ENCODE measurements around the gene TM9SF1. TPM values are rescaled to one million over a fixed set of nuclear protein-coding genes. Genes with fewer than 3 reads are reported as not detected.

Gene TM9SF1
- total RNA-seq, 5 donors from 2014 or later (not counting 1 experiment from before 2014, with no cell fraction given), result 19.0 to 29.5 (median 21.8) TPM

- no peaks in the 10 kb centered on the region for H3K9me3 Mint-ChIP-seq
- peaks cover 13 to 23% (median 21%) of the 10 kb centered on the region in 3 donors for H3K4me1 Mint-ChIP-seq
- CTCF ChIA-PET, result no interaction called here
- POLR2A ChIA-PET, result no interaction called here
- peak overlapping the region; percentile 29 to 76 for H3K27ac Mint-ChIP-seq
- DNase-seq (no peak), ATAC-seq (replicated peaks in 1 of 4) (no peak)
- no peak overlapping the region for H3K27ac ChIP-seq (ENCODE audit: low read length)
- 100% methylated on average over 1 of the region's 1 CpG for WGBS (ENCODE audit: insufficient coverage)
- no peaks in the 10 kb centered on the region for H3K27me3 ChIP-seq (replicated peaks in 1 of 2; ENCODE audit: control insufficient read depth in 2 of 2, extremely low read depth in 1 of 2, insufficient read depth in 2 of 2, low read length in 1 of 2)
- H3K36me3 Mint-ChIP-seq, result peaks cover 39% of the 10 kb centered on the region
- no peaks in the 10 kb centered on the region for H3K9me3 ChIP-seq
- peaks cover 4 to 18% of the 10 kb centered on the region in 2 experiments for H3K4me1 ChIP-seq (ENCODE audit: control insufficient read depth in 1 of 2, extremely low read depth in 1 of 2, insufficient read depth in 2 of 2, low read length in 2 of 2)
- H3K27me3 Mint-ChIP-seq, result no peaks in the 10 kb centered on the region
- H3K4me3 ChIP-seq (ENCODE audit: control insufficient read depth in 1 of 2, extremely low read depth in 1 of 2, low read length in 1 of 2), result no peak overlapping the region
- peaks cover 25 to 60% of the 10 kb centered on the region in 2 donors for H3K36me3 ChIP-seq (ENCODE audit: control insufficient read depth in 2 of 2, extremely low read depth in 1 of 2, insufficient read depth in 1 of 2, low read length in 1 of 2)
- H3K4me3 Mint-ChIP-seq, result no peak overlapping the region
These were observed 38.4 kb downstream of the TM9SF1 start for GRCh38 chr14:24156840-24157239.

GRCh38 chr14:24155100-24155499 lies 40.1 kb downstream of the TM9SF1 start:
- Histone ChIP-seq H3K27me3 (replicated peaks in 1 of 2; ENCODE audit: control insufficient read depth in 2 of 2, extremely low read depth in 1 of 2, insufficient read depth in 2 of 2, low read length in 1 of 2) (no peaks in the 10 kb centered on the region), H3K4me3 (ENCODE audit: control insufficient read depth in 1 of 2, extremely low read depth in 1 of 2, low read length in 1 of 2) (no peak overlapping the region), H3K36me3 (ENCODE audit: control insufficient read depth in 2 of 2, extremely low read depth in 1 of 2, insufficient read depth in 1 of 2, low read length in 1 of 2) (peaks cover 36 to 71% of the 10 kb centered on the region in 2 donors), H3K4me1 (ENCODE audit: control insufficient read depth in 1 of 2, extremely low read depth in 1 of 2, insufficient read depth in 2 of 2, low read length in 2 of 2) (peaks cover 0 to 16% of the 10 kb centered on the region in 2 experiments), H3K27ac (ENCODE audit: low read length) (no peak overlapping the region), H3K9me3 (no peaks in the 10 kb centered on the region)
- WGBS (ENCODE audit: insufficient coverage), result 97% methylated on average over 8 of the region's 10 CpGs
- Mint-ChIP-seq H3K36me3 (peaks cover 44% of the 10 kb centered on the region), H3K9me3 (no peaks in the 10 kb centered on the region), H3K4me1 (peaks cover 5 to 16% (median 15%) of the 10 kb centered on the region in 3 donors), H3K4me3 (no peak overlapping the region), H3K27ac (peak overlapping the region in 1 of 2 donors; percentile 80), H3K27me3 (no peaks in the 10 kb centered on the region)
- CTCF ChIA-PET, result interaction anchor here in 1 of 2 donors (1.2 kb wide), 2 partner anchors 8 to 91 kb away, joined by 3 read pairs; no protein-coding TSS in a partner anchor
- ATAC-seq (replicated peaks in 1 of 4) (no peak), DNase-seq (no peak)
- POLR2A ChIA-PET, result no interaction called here

GRCh38 chr14:24151404-24152080 lies 43.7 kb downstream of the TM9SF1 start:
- Histone ChIP-seq H3K27me3 (replicated peaks in 1 of 2; ENCODE audit: control insufficient read depth in 2 of 2, extremely low read depth in 1 of 2, insufficient read depth in 2 of 2, low read length in 1 of 2) (no peaks in the 10 kb centered on the region), H3K4me3 (ENCODE audit: control insufficient read depth in 1 of 2, extremely low read depth in 1 of 2, low read length in 1 of 2) (no peak overlapping the region), H3K9me3 (no peaks in the 10 kb centered on the region), H3K4me1 (ENCODE audit: control insufficient read depth in 1 of 2, extremely low read depth in 1 of 2, insufficient read depth in 2 of 2, low read length in 2 of 2) (peaks cover 8 to 35% of the 10 kb centered on the region in 2 experiments), H3K27ac (ENCODE audit: low read length) (no peak overlapping the region), H3K36me3 (ENCODE audit: control insufficient read depth in 2 of 2, extremely low read depth in 1 of 2, insufficient read depth in 1 of 2, low read length in 1 of 2) (peaks cover 22 to 64% of the 10 kb centered on the region in 2 donors)
- Mint-ChIP-seq H3K9me3 (no peaks in the 10 kb centered on the region), H3K36me3 (peaks cover 39% of the 10 kb centered on the region), H3K4me1 (peaks cover 26 to 33% (median 31%) of the 10 kb centered on the region in 3 donors), H3K27ac (peak overlapping the region in 1 of 2 donors; percentile 39), H3K27me3 (no peaks in the 10 kb centered on the region), H3K4me3 (no peak overlapping the region)
- 100% methylated on average over 6 of the region's 16 CpGs for WGBS (ENCODE audit: insufficient coverage)
- ChIA-PET CTCF (interaction anchor here (0.8 to 0.9 kb wide), 2 partner anchors 9 to 43 kb away, joined by 3 read pairs; no protein-coding TSS in a partner anchor), POLR2A (interaction anchor here in 1 of 2 donors (0.6 kb wide), 1 partner anchor 38 kb away, joined by 3 read pairs; no protein-coding TSS in a partner anchor)
- DNase-seq, result no peak
- no peak for ATAC-seq (replicated peaks in 1 of 4)

- Histone ChIP-seq H3K4me1 (ENCODE audit: control insufficient read depth in 1 of 2, extremely low read depth in 1 of 2, insufficient read depth in 2 of 2, low read length in 2 of 2) (peaks cover 8 to 37% of the 10 kb centered on the region in 2 experiments), H3K4me3 (ENCODE audit: control insufficient read depth in 1 of 2, extremely low read depth in 1 of 2, low read length in 1 of 2) (no peak overlapping the region), H3K9me3 (no peaks in the 10 kb centered on the region), H3K27ac (ENCODE audit: low read length) (no peak overlapping the region), H3K27me3 (replicated peaks in 1 of 2; ENCODE audit: control insufficient read depth in 2 of 2, extremely low read depth in 1 of 2, insufficient read depth in 2 of 2, low read length in 1 of 2) (no peaks in the 10 kb centered on the region), H3K36me3 (ENCODE audit: control insufficient read depth in 2 of 2, extremely low read depth in 1 of 2, insufficient read depth in 1 of 2, low read length in 1 of 2) (peaks cover 22 to 60% of the 10 kb centered on the region in 2 donors)
- H3K27ac Mint-ChIP-seq, result peak overlapping the region in 1 of 2 donors; percentile 39
- ATAC-seq (replicated peaks in 1 of 4) (no peak), DNase-seq (no peak)
- 100% methylated on average over 5 of the region's 9 CpGs for WGBS (ENCODE audit: insufficient coverage)
- CTCF ChIA-PET, result interaction anchor here (0.8 to 0.9 kb wide), 2 partner anchors 9 to 43 kb away, joined by 3 read pairs; no protein-coding TSS in a partner anchor
- peaks cover 39% of the 10 kb centered on the region for H3K36me3 Mint-ChIP-seq
- H3K27me3 Mint-ChIP-seq, result no peaks in the 10 kb centered on the region
- no peak overlapping the region for H3K4me3 Mint-ChIP-seq
- no peaks in the 10 kb centered on the region for H3K9me3 Mint-ChIP-seq
- H3K4me1 Mint-ChIP-seq, result peaks cover 31 to 37% (median 35%) of the 10 kb centered on the region in 3 donors
- POLR2A ChIA-PET, result no interaction called here
These were observed 44.2 kb downstream of the TM9SF1 start for GRCh38 chr14:24150993-24151392.

- Mint-ChIP-seq H3K27ac (peak overlapping the region; percentile 44 to 83), H3K4me3 (no peak overlapping the region), H3K36me3 (peaks cover 35% of the 10 kb centered on the region), H3K4me1 (peaks cover 35 to 42% (median 40%) of the 10 kb centered on the region in 3 donors), H3K9me3 (no peaks in the 10 kb centered on the region), H3K27me3 (no peaks in the 10 kb centered on the region)
- no peak for ATAC-seq (replicated peaks in 1 of 4)
- POLR2A ChIA-PET, result interaction anchor here in 1 of 2 donors (0.7 kb wide), 1 partner anchor 327 kb away, joined by 3 read pairs; no protein-coding TSS in a partner anchor
- Histone ChIP-seq H3K27me3 (replicated peaks in 1 of 2; ENCODE audit: control insufficient read depth in 2 of 2, extremely low read depth in 1 of 2, insufficient read depth in 2 of 2, low read length in 1 of 2) (no peaks in the 10 kb centered on the region), H3K27ac (ENCODE audit: low read length) (no peak overlapping the region), H3K4me1 (ENCODE audit: control insufficient read depth in 1 of 2, extremely low read depth in 1 of 2, insufficient read depth in 2 of 2, low read length in 2 of 2) (peaks cover 12 to 41% of the 10 kb centered on the region in 2 experiments), H3K4me3 (ENCODE audit: control insufficient read depth in 1 of 2, extremely low read depth in 1 of 2, low read length in 1 of 2) (no peak overlapping the region), H3K36me3 (ENCODE audit: control insufficient read depth in 2 of 2, extremely low read depth in 1 of 2, insufficient read depth in 1 of 2, low read length in 1 of 2) (peaks cover 21 to 56% of the 10 kb centered on the region in 2 donors), H3K9me3 (no peaks in the 10 kb centered on the region)
- no peak for DNase-seq
- WGBS (ENCODE audit: insufficient coverage), result 99% methylated on average over 6 of the region's 9 CpGs
- CTCF ChIA-PET, result interaction anchor here (0.9 to 1.4 kb wide), 2 partner anchors 10 to 42 kb away, joined by 3 read pairs; no protein-coding TSS in a partner anchor
These were observed 44.7 kb downstream of the TM9SF1 start for GRCh38 chr14:24150567-24150966.

GRCh38 chr14:24150061-24150460 lies 45.2 kb downstream of the TM9SF1 start:
- CTCF ChIA-PET, result interaction anchor here in 1 of 2 donors (1.4 kb wide), 1 partner anchor 10 kb away, joined by 3 read pairs; no protein-coding TSS in a partner anchor
- Mint-ChIP-seq H3K4me1 (peaks cover 40 to 47% (median 45%) of the 10 kb centered on the region in 3 donors), H3K27ac (peak overlapping the region in 1 of 2 donors; percentile 73), H3K36me3 (peaks cover 35% of the 10 kb centered on the region), H3K4me3 (no peak overlapping the region), H3K9me3 (no peaks in the 10 kb centered on the region), H3K27me3 (no peaks in the 10 kb centered on the region)
- peaks cover 16 to 47% of the 10 kb centered on the region in 2 experiments for H3K4me1 ChIP-seq (ENCODE audit: control insufficient read depth in 1 of 2, extremely low read depth in 1 of 2, insufficient read depth in 2 of 2, low read length in 2 of 2)
- peaks cover 18 to 53% of the 10 kb centered on the region in 2 donors for H3K36me3 ChIP-seq (ENCODE audit: control insufficient read depth in 2 of 2, extremely low read depth in 1 of 2, insufficient read depth in 1 of 2, low read length in 1 of 2)
- POLR2A ChIA-PET, result interaction anchor here in 1 of 2 donors (0.7 kb wide), 1 partner anchor 328 kb away, joined by 3 read pairs; no protein-coding TSS in a partner anchor
- H3K27me3 ChIP-seq (replicated peaks in 1 of 2; ENCODE audit: control insufficient read depth in 2 of 2, extremely low read depth in 1 of 2, insufficient read depth in 2 of 2, low read length in 1 of 2), result no peaks in the 10 kb centered on the region
- DNase-seq (no peak), ATAC-seq (replicated peaks in 1 of 4) (no peak)
- no peak overlapping the region for H3K4me3 ChIP-seq (ENCODE audit: control insufficient read depth in 1 of 2, extremely low read depth in 1 of 2, low read length in 1 of 2)
- over 99% methylated on average over 7 of the region's 9 CpGs for WGBS (ENCODE audit: insufficient coverage)
- no peaks in the 10 kb centered on the region for H3K9me3 ChIP-seq
- no peak overlapping the region for H3K27ac ChIP-seq (ENCODE audit: low read length)

Measured in T-cell (primary cell).